ENCODE results near the gene GALNTL6. TPM values are rescaled to one million over a fixed set of nuclear protein-coding genes. Genes with fewer than 3 reads are reported as not detected.

Gene GALNTL6
- total and polyA plus RNA-seq, 9 of the 15 experiments (the other 6 are each of a cell fraction or from before 2014, with no cell fraction given): 0.18 to 0.50 (median 0.29) TPM

DNA sequence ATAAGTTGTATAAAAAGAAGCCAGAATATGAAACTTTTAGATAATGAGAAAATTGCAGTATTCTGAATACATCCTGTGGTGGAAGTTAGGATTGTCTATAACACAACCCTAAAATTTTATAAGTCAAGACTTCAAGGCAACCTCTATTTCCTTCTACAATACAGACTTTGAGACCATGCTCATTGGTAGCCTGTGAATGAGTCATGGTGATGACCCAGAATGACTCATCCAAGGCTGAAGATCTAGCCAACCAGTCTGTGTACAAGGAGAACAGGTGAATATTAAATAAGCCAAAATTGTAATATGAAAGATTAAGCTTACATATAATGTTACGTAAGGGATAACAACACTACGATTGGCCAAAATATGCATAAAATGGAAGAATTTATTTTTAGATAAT is 879.5 kb downstream of the GALNTL6 start:
- Histone ChIP-seq H2AFZ (ENCODE audit: low read depth, low read length) (no peak overlapping the region), H3K9me1 (ENCODE audit: control insufficient read depth, insufficient read depth, low read length) (no peaks in the 10 kb centered on the region), H3K4me3 (no peak overlapping the region), H3K4me2 (ENCODE audit: insufficient read depth, low read length) (no peak overlapping the region), H3K9me3 (replicated peaks; ENCODE audit: control insufficient read depth, insufficient read depth, low read depth, low read length) (0 out of 2 replicates have a peak, but pooled peaks cover 2% of the 10 kb centered on the region), H3K27ac (ENCODE audit: extremely low read depth, low read depth, low read length) (no peak overlapping the region), H4K20me1 (replicated peaks; ENCODE audit: control insufficient read depth, insufficient read depth, low read length) (no peaks in the 10 kb centered on the region), H3K9ac (ENCODE audit: insufficient read depth in 1 of 2, low read depth in 2 of 2, low read length in 2 of 2) (no peak overlapping the region), H3K79me2 (ENCODE audit: control insufficient read depth, insufficient read depth, low read length) (no peaks in the 10 kb centered on the region), H3K27me3 (ENCODE audit: control insufficient read depth in 2 of 2, insufficient read depth in 2 of 2, low read length in 2 of 2) (no peaks in the 10 kb centered on the region), H3K4me1 (replicated peaks in 1 of 2; ENCODE audit: control insufficient read depth in 2 of 2, insufficient read depth in 2 of 2, low read length in 2 of 2) (no peaks in the 10 kb centered on the region), H3K36me3 (ENCODE audit: control insufficient read depth, insufficient read depth, low read length) (no peaks in the 10 kb centered on the region)
- WGBS (ENCODE audit: insufficient coverage, low coverage, missing lambda C conversion rate): 14% methylated on average over 2 of the region's 2 CpGs
- ATAC-seq: no peak
- intact Hi-C loops (cut with micrococcal nuclease): no loop called here
- POLR2A ChIA-PET: no interaction called here
- in situ Hi-C loops (cut with MboI): no loop called here
- no TSS peak for BruUV-seq (replicated peaks)
- CTCF ChIA-PET (ENCODE audit: low intra/inter-chr PET ratio): no interaction called here
- FAIRE-seq: no peak
- no peak for DNase-seq (ENCODE audit: extremely low read depth in 1 of 4, low spot score in 3 of 4)
- TF ChIP-seq FOSL1 (tag; conservative IDR thresholded peaks at IDR 0.05): peak; percentile 36; the same call in 1 of the 2 replicates
- TF ChIP-seq, protein P1, sequence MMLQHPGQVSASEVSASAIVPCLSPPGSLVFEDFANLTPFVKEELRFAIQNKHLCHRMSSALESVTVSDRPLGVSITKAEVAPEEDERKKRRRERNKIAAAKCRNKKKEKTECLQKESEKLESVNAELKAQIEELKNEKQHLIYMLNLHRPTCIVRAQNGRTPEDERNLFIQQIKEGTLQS (IDR thresholded peaks at IDR 0.05): peak; percentile 14; the same call in 1 of the 2 replicates
- TF ChIP-seq, protein P1 (CRISPR knock-in tag; conservative IDR thresholded peaks at IDR 0.05): no peak
- no peak for TF ChIP-seq SMAD2 (IDR thresholded peaks at IDR 0.05; ENCODE audit: low read depth, low read length)

DNA sequence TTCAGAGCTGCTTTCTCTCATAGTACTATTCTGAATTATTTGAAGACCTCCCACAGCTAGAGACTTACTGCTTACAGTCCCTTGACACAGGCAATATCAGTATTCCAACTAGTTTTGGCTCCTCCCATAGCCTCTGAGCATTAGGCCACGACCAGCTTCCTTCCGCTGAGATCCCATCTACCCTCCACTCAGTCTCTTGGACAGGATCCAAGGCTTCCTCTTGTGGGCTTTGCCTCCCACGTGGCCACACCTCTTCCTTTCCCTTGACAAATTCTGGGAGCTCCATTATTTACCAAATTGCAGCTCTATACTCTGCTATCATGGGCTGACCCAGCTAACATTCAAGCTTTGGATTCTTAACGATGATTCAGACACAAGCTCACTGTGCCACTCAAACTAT is 885.1 kb downstream of the GALNTL6 start:
- no peak for FAIRE-seq
- 0 out of 2 replicates have a peak, but pooled peaks cover 2% of the 10 kb centered on the region for H3K9me3 ChIP-seq (replicated peaks; ENCODE audit: control insufficient read depth, insufficient read depth, low read depth, low read length)
- H3K36me3 ChIP-seq (ENCODE audit: control insufficient read depth, insufficient read depth, low read length): no peaks in the 10 kb centered on the region
- H4K20me1 ChIP-seq (replicated peaks; ENCODE audit: control insufficient read depth, insufficient read depth, low read length): no peaks in the 10 kb centered on the region
- H3K4me1 ChIP-seq (replicated peaks in 1 of 2; ENCODE audit: control insufficient read depth in 2 of 2, insufficient read depth in 2 of 2, low read length in 2 of 2): no peaks in the 10 kb centered on the region
- H3K27ac ChIP-seq (ENCODE audit: extremely low read depth, low read depth, low read length): no peak overlapping the region
- BruUV-seq (replicated peaks): no TSS peak
- in situ Hi-C loops (cut with MboI): no loop called here
- no peaks in the 10 kb centered on the region for H3K27me3 ChIP-seq (ENCODE audit: control insufficient read depth in 2 of 2, insufficient read depth in 2 of 2, low read length in 2 of 2)
- WGBS (ENCODE audit: insufficient coverage, low coverage, missing lambda C conversion rate): 0% methylated on average over 4 of the region's 4 CpGs
- DNase-seq (ENCODE audit: extremely low read depth in 1 of 4, low spot score in 3 of 4): no peak
- CTCF ChIA-PET (ENCODE audit: low intra/inter-chr PET ratio): no interaction called here
- no peak overlapping the region for H3K4me2 ChIP-seq (ENCODE audit: insufficient read depth, low read length)
- H3K9me1 ChIP-seq (ENCODE audit: control insufficient read depth, insufficient read depth, low read length): no peaks in the 10 kb centered on the region
- TF ChIP-seq, protein P2, sequence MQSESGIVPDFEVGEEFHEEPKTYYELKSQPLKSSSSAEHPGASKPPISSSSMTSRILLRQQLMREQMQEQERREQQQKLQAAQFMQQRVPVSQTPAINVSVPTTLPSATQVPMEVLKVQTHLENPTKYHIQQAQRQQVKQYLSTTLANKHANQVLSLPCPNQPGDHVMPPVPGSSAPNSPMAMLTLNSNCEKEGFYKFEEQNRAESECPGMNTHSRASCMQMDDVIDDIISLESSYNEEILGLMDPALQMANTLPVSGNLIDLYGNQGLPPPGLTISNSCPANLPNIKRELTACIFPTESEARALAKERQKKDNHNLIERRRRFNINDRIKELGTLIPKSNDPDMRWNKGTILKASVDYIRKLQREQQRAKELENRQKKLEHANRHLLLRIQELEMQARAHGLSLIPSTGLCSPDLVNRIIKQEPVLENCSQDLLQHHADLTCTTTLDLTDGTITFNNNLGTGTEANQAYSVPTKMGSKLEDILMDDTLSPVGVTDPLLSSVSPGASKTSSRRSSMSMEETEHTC (IDR thresholded peaks at IDR 0.05): no peak
- TF ChIP-seq ZNF431 (CRISPR knock-in tag; IDR thresholded peaks at IDR 0.05) (no peak), ILK (tag; IDR thresholded peaks at IDR 0.05; ENCODE audit: borderline replicate concordance, low read depth) (no peak), BRF1 (IDR thresholded peaks at IDR 0.05; ENCODE audit: borderline replicate concordance, extremely low read depth, insufficient read length) (no peak), CC2D1A (IDR thresholded peaks at IDR 0.05) (no peak), CHD1 (IDR thresholded peaks at IDR 0.05; ENCODE audit: low read length) (no peak), PHF20 (IDR thresholded peaks at IDR 0.05; ENCODE audit: partially characterized antibody) (no peak), ZNF696 (CRISPR knock-in tag; conservative IDR thresholded peaks at IDR 0.05) (no peak), SAP30 (IDR thresholded peaks at IDR 0.05; ENCODE audit: borderline replicate concordance, insufficient read depth, low read depth, low read length, poor library complexity, severe bottlenecking) (no peak)
- no peak overlapping the region for H3K9ac ChIP-seq (ENCODE audit: insufficient read depth in 1 of 2, low read depth in 2 of 2, low read length in 2 of 2)
- no peak overlapping the region for H2AFZ ChIP-seq (ENCODE audit: low read depth, low read length)
- no peaks in the 10 kb centered on the region for H3K79me2 ChIP-seq (ENCODE audit: control insufficient read depth, insufficient read depth, low read length)
- no peak for ATAC-seq
- H3K4me3 ChIP-seq: no peak overlapping the region
- intact Hi-C loops (cut with micrococcal nuclease): no loop called here
- POLR2A ChIA-PET: no interaction called here

Measured in K562 (cell line).